Measurements from ENCODE around the gene MAGED1.

DNA sequence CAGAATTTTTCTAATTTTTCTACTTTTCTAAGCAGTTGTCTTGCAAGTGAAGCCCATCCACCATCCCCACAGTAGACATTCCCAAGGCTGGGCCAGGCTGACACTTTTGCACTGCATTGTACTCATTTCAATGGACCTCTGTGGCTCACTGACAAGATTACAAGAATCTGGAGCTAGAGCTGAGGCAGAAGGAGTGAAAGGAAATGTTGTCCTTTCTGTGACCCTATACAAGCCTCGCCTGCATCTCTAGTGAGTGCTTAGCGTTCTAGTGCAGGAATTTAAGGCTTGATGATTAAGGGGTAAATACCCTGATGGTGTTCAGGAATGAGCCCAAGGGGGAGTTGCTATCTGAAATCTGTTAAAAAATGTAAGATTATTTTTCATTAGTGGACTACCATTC is 6.3 kb downstream of the MAGED1 start:
- TF ChIP-seq, protein P1, sequence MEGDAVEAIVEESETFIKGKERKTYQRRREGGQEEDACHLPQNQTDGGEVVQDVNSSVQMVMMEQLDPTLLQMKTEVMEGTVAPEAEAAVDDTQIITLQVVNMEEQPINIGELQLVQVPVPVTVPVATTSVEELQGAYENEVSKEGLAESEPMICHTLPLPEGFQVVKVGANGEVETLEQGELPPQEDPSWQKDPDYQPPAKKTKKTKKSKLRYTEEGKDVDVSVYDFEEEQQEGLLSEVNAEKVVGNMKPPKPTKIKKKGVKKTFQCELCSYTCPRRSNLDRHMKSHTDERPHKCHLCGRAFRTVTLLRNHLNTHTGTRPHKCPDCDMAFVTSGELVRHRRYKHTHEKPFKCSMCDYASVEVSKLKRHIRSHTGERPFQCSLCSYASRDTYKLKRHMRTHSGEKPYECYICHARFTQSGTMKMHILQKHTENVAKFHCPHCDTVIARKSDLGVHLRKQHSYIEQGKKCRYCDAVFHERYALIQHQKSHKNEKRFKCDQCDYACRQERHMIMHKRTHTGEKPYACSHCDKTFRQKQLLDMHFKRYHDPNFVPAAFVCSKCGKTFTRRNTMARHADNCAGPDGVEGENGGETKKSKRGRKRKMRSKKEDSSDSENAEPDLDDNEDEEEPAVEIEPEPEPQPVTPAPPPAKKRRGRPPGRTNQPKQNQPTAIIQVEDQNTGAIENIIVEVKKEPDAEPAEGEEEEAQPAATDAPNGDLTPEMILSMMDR (IDR thresholded peaks at IDR 0.05): no peak
- TF ChIP-seq POLR2A (IDR thresholded peaks at IDR 0.05): no peak
